Caki2 (cell line): ENCODE measurements around the gene PIK3AP1. TPM values are rescaled to one million over a fixed set of nuclear protein-coding genes. Genes with fewer than 3 reads are reported as not detected.
"Not testable (repeated sequence)": the region's sequence is repeated elsewhere in the genome, so short reads cannot be mapped to it uniquely, and the experiment has no call there.

ENCODE experiments used
- DNase-seq: peaks from one replicate; pipeline ENCODE4 v3.0.0-alpha.2; 2015; ENCODE audit warnings: low read depth
- in situ Hi-C: cut with HindIII; loops from 2 replicates; pipeline ENCODE4 v1.10.0; 2016; ENCODE audit warnings: low sequenced_read_pairs, low pct_unique_long_range_greater_than_20kb, mixed read lengths
- total RNA-seq: library from RNA; depleted of rRNA; stranded (reverse); fragments of >200 nt; shearing (Covaris generic); gene quantifications from 2 replicates; pipeline ENCODE4 v1.2.3, GENCODE V29; 2014; ENCODE audit warnings: low replicate concordance

PIK3AP1 gene
- total RNA-seq, 1 experiment from 2014 or later: 2.7 TPM

DNA sequence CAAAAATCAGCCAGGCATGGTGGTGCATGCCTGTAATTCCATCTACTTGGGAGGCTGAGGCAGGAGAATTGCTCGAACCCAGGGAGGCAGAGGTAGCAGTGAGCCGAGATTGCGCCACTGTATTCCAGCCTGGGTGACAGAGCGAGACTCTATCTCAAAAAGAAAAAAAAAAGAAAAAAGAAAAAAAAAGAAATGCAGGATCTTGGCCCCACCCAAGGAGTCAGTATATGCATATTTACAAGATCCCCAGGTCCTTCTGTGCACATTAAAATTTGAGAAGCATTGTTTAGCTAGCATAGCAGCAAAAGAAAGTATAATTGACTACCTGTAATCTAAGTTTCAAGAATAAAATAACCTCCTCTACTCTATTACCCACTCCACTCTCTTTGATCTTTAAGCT lies 15.8 kb downstream of the PIK3AP1 start:
- in situ Hi-C loops: no loop called here
- DNase-seq: no peak

DNA sequence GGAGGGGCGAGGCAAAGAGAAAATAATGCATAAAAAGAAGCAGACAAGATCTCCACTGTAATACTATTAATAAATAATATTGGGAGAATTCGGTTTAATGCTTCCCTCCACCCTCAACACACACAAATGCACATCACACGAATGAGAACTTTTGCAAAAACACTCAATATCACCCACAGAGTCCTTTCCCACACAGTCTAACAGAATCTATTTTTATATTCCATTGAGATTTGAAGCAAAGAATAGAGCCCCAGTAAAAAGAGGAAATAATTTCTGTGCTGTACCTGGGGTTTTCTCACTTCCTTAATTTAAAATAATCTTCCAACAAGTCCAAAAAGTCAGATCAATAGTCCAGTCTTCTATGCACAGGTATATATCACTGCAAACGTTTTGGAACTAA lies 17.0 kb downstream of the PIK3AP1 start:
- DNase-seq: no peak
- in situ Hi-C loops: no loop called here

DNA sequence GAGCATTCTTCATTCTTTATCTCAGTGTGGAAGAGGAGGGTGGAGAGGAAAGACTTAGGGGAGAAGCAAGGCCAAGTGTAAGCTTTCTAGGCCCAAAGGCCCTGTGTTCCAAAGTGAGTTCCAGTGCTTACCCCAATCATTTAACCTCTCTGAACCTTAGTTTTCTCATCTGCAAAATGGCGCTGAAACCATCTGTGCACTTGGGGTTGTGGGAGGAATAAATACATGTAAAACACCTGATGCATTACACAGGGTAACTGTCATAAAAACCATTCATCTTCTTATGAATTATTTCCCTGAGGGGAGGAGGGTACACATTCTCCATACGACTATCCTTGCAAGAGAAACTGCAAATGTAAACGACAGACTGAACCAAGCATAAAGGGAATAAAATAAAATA lies 19.0 kb downstream of the PIK3AP1 start:
- DNase-seq: no peak
- in situ Hi-C loops: no loop called here

DNA sequence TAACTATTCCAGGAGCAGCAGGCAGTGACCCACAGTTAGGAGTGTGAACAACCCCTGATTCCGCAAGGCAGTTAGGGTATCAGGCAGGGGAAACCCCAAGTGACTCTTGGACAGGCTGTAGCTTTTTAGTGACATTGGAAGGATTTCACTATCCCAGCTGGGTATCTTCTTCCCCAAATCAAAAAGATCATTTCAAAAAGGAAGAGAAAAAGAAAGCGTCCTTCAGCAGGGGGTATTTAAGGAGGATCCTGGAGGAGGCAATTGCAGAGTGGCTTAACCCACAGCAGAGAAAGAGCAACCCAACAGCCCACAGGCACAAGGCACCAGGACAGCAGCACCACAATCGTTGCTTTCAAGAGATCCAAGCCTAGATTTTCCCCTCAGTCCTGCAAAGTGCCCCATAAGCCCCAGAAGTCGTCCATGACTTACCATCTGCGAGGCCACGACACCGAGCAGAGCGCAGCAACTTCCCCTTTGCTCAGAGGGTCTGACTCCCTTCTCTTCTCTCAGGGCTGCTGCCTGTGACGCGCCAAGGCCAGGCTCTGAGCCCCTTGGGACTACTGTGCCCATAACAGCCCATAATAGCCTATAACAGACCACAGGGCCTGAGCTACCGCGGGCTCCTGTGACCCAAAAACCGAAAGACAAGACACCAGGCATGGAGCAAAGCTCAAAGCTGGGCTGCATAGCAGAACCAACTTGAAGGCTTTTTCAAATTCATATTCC lies 19.8 kb downstream of the PIK3AP1 start:
- in situ Hi-C loops: no loop called here
- DNase-seq: no peak

DNA sequence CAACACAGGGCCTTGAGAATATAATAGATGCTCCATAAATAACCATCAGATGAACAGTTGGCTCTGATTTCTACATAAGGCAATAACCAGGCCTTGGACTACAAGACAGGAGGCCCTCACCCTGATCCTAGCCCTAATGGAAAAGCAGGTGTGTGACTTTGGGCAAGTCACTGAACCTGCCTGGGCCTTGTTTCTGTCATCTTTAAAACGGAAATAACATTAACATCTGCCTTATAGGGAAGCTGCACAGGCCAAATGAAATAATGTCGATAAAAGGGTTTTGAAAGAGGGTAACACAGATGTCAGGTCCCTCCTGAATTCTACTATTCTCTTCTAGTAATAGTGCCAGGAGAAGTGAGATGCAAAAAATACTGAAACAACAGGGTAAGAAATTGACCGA lies 20.7 kb downstream of the PIK3AP1 start:
- in situ Hi-C loops: no loop called here
- DNase-seq: no peak

DNA sequence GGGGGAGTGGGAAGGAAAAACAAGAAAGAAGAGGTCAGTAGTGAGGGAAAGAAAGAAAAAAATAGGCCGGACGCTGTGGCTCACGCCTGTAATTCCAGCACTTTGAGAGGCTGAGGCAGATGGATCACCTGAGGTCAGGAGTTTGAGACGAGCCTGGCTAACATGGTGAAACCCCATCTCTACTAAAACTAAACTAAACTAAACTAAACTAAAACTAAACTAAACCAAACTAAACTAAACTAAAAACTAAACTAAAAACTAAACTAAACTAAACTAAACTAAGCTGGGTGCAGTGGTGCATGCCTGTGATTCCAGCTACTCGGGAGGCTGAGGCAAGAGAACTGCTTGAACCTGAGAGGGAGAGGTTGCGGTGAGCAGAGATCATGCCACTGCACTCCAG lies 22.0 kb downstream of the PIK3AP1 start:
- in situ Hi-C loops, DNase-seq: not testable (repeated sequence)

DNA sequence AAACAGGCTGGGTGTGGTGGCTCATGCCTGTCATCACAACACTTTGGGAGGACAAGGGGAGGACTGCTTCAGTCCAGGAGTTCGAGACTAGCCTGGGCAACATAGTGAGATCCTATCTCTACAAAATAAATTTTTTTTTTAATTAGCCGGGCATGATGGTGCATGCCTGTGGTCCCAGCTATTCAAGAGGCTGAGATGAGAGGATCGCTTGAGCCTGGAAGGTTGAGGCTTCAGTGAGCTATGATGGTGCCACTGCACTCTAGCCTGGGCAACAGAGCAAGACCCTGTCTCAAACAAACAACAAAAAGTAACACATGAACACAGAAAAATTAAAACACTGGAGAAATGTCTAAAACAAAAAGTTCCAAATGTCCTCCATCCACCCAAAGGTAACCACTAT lies 22.9 kb downstream of the PIK3AP1 start:
- in situ Hi-C loops: no loop called here
- DNase-seq: no peak

DNA sequence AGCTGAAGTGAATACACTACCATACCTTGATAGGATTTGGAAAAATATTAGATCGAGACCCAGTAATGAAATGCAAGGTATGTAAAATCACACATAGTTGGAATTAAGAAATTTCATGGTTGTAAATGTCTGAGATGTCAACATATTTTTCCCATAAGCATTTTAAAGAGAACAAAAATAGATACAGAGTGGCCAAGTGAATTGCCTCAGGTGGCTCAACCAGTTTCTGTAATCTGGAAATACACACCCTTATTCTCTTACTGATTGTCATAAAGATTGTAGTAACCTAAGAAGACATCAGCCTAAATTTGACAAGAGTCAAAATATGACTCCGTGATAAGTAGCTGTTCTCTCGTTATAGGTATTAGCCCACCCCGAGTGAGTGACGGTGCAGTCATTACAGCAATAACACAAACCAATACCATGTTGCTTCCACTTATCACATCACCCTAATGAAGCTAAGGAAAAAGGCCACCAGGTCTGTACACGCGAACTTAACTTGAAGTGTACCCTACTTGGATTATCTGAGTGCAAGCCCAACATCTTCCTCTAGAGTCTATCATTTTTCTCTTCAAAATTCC lies 23.4 kb downstream of the PIK3AP1 start:
- in situ Hi-C loops: no loop called here
- no peak for DNase-seq

DNA sequence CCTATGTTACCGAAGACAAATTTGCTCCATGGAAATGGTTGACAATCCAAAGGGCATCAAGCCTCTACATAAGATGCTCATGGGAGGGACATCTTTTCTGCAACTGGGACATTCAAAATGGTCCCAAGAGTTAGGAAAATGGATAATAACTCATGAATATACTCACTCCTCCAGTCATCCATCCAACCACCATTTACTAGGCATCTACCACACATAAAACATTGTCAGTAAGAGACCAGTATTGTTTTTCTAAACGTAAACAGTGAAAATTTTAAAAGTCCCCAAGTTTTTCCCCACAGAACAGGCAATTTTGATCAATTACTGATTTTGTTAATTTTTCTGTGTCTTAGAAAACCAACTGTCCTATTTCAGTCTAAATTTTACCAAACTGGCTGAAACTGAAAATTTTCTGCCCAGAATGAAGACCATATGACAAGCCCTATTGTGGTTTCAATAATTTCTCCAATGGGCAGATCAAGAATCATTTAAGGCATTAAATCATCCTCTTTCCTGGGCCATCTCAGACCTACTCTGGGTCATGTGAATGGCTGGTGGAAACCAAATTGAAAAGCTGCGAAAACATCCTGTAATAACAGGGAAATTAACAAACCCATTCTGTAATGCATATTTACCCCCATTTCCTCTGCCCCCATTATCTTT lies 24.2 kb downstream of the PIK3AP1 start:
- no peak for DNase-seq
- in situ Hi-C loops: no loop called here

DNA sequence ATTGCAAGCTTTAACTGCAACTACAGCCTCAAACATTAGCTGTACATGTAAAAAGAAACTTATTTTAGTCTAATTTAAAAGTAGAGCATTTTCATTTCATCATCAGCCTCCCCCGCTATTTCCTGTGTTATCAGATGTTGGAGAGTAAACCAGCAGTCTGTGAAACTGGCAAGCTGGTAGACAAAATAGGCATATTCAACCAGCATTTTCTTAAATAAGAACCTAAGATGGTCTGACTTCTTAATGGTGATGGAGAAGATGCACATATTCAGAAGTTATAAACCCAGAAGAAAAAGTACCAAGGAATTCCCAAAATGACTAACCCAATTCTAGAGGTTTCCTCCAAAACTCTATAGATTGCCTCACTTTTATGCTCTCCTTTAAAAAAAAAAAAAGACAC lies 24.9 kb downstream of the PIK3AP1 start:
- DNase-seq: no peak
- in situ Hi-C loops: no loop called here

DNA sequence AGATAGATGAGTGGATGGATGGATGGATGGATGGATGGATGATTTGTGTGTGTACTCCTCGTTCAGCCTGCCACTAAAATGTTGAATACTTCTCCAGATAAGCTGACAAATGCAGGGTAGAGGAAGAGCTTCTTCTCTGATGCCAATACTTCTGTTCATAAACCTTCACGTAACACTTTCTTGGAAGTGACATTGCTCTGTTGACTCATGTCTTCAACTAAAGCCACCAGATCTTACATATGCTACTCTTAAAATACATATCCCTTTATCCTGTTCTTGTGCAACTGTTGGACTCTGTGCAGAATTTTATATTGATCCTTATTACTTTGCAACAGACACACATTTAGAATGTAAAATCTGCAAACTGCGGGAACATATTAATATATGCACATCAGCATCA lies 26.9 kb downstream of the PIK3AP1 start:
- in situ Hi-C loops: no loop called here
- no peak for DNase-seq

DNA sequence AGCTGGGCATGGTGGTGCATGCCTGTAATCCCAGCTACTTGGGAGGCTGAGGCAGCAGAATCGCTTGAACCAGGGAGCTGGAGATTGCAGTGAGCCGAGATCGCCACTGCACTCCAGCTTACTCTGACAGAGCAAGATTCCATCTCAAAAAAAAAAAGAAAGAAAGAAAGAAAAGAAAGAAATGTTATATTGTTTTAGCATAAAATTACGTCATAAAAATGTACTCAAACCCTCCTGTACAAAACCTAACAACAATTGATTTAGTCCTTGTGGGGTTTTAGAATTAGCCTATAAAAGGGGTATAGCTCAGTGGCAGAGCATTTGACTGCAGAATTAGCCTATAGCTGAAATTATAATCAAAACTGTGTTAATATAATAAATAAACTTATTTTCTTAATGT lies 27.9 kb downstream of the PIK3AP1 start:
- in situ Hi-C loops: no loop called here
- DNase-seq: no peak

DNA sequence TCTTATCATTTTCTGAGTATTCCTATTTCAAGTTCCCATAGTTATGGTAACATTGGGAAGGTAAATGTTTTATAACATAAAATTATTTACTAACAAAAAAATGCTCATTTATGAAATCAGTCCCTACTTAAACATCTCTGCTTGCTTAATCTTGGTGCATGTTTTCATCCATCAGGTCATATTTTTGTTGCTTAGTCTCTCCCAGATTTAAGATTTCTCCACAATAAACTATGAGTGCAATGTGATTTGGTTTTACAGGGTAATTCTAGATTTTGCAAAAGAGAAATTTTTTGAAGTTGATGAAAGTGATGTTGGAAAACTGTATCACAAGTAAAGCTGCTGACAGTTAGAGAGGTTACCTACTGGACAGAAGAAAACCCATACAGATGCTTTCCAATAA lies 28.6 kb downstream of the PIK3AP1 start:
- DNase-seq: no peak
- in situ Hi-C loops: no loop called here

DNA sequence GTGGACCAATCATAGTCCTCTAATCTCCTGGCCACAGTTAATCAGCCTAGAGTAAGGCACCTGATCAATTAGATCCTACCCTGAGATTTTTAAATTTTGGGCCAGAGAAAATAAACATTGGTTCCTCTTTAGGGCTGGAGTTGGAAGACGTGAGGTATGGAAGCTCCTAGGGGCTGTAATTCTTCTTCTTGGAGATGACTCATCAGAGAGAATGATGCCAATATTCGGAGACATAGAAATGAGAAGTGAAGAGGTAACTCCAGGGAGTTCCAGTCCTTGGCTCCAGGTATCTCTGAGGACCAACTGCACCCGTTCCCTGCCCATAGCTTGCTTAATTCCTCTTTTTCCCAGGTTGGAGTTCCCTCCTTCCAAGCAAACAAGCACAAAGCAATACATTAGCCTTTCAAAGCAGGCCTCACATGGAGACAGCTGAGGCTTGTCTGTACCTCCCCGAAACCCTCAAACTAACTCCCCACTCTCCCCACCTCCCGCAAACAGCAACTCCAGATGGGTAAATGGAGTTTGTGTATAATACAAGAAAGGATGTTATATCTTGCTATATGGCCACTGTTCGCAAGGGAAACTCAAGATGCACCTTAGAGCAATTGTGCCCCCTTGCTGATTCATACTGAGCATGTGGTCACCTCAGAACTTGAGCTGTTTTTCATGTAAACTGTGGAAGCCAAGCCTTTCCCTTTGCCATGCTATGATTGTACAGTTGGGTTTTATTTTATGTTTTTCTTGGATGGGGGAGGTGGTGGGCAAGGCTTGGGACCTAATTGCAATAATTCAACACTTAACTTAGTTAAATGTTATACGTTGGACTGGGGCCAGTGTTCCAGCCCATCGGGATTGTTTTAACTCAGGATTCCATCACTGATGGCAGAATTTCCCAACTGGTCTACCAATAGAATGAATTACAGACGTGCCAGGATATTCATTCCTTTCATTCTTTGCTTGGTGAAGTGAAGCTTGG lies 29.3 kb downstream of the PIK3AP1 start:
- DNase-seq: peak; percentile 74
- in situ Hi-C loops: no loop called here

DNA sequence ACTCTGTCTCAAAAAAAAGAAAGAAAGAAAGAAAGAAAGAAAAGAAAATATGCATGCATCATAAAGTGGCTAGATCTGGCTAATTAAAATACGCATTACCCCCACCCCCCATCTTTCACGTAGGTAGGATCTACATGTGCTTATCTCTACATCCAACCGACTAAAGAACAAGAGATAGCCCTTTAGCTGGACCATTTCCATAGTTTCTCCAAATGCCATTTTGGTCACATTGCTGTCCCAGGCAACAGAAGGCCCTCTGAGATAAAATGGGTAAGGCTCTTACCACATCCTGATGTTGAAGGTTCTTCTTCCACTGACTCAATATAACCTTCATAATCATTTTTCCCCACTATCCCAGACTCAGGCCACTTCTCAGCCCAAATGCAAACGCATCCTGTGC lies 31.5 kb downstream of the PIK3AP1 start:
- in situ Hi-C loops: no loop called here
- no peak for DNase-seq

DNA sequence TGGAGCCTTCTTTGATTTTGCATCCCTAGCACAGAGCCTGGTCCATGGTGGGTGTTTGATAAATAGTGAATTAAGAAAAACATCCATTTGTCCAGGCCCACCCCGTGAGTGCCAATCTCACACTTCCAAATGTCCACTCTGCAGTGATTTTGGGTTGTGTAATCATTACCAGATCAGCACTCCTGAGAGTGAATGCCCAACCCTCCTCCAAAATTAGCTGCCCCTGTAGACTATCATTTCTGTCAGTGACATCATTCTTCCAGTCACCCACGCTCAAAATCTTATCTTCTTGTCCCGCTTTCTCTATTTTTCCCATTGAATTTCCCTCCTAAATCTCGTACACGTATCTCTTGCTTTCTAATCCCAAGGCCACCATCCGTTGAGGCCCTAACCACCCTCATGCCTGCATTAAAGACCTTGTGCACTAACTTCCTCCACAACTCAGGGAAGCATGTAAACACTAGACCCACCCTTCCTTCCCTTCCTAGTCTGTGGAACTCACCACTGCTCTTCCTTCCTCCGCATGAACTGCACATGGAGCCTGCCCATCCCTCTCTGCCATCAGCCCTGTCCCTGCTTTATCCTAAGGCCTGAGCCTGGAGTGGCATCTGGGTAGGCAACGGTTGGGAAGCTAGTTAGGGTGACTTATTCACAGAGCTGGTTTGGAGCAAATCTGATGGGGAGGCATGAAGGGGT lies 32.8 kb downstream of the PIK3AP1 start:
- DNase-seq: no peak
- in situ Hi-C loops: no loop called here

DNA sequence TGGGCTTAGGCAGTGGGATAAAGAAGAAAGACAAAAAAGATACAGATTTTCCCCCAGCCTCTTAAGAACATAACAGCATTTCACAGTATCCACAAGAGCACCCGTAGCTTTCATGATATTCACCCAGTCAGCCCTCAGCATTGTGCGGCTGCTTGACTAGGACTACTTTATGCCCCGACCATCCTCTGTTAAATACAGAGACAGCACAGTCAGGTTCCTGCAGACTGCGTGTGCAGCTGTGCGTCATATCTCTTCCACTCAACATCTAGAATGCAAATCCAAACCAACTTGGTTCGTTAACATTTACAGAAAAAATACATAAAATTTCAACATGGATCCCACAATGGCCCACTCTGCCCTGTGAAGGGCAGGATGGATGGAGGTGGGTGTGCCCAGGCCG lies 33.8 kb downstream of the PIK3AP1 start:
- in situ Hi-C loops: no loop called here
- DNase-seq: no peak

DNA sequence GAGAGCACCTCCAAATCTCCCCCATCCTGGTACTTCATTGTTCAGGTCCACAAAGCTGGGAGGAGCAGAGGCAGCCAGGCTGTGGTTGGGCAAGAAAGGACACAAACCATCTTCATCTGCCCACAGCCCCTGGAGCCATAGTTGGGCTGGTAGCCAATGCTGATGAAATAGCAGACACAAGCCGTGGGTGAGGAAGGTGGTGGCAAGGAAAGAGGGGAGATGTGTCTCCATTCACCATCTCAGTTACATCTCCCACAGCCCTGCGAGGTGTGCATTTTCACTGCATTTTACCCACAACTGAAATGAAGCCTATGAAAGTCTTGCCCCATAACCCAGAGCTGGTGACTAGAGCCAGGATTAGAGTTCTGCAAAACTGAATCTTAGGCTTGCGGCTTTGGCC lies 35.0 kb downstream of the PIK3AP1 start:
- in situ Hi-C loops: no loop called here
- DNase-seq: no peak
